B cell (primary cell): ENCODE measurements around the gene HS1BP3.

Experiments used
- EZH2 ChIP-seq: IDR thresholded peaks from 2 replicates; pipeline ENCODE4 v1.6.1; 2012; ENCODE audit warnings: borderline replicate concordance, low read depth, mild to moderate bottlenecking, moderate library complexity, low read length; ENCODE audit not compliant: insufficient read depth, poor library complexity, severe bottlenecking
- TF ChIP-seq, protein P1 (sequence below): fragments of 200-600 bp; IDR thresholded peaks from one replicate; pipeline ENCODE4 v1.8.0; 2022; ENCODE audit warnings: antibody characterized with exemption, mild to moderate bottlenecking

DNA sequence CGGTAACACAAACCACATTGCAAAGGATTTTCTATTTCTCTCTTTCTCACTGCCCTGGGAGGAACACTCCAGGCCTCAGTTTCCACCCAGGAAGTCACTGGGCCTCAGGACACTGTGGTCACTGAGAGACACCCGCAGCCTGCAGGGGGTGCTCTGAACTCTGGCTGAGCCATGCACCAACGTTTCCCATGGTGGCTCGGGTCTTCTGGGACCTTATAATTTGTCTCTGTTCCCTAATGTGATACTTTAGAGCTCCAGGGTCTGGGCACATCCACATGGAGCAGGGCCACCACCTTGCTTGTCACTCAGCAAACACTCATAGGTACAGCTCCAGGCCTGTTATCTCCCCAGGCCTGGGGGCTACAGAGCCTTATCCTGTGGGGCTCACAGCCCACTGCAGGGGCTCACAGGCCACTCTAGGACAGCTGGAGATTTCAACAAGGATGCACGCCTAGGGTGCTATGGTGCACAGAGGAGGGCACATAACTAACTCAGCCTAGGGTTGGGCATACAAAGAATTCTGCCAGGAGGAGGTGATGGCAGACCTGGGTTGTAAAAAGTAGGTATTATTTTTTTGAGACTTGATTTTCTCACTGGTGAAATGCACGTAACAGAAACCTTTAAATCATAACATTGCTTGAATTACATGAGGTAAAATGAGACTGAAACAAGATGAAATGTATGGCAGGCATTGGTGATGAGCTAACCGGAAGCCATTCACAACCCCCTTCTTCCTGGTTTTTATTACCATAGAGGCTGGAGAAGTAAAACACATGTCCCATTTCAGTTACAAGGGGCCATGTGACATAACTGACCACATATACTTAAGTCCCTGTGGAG, 3.0 kb upstream of the HS1BP3 start:
- TF ChIP-seq, protein P1, sequence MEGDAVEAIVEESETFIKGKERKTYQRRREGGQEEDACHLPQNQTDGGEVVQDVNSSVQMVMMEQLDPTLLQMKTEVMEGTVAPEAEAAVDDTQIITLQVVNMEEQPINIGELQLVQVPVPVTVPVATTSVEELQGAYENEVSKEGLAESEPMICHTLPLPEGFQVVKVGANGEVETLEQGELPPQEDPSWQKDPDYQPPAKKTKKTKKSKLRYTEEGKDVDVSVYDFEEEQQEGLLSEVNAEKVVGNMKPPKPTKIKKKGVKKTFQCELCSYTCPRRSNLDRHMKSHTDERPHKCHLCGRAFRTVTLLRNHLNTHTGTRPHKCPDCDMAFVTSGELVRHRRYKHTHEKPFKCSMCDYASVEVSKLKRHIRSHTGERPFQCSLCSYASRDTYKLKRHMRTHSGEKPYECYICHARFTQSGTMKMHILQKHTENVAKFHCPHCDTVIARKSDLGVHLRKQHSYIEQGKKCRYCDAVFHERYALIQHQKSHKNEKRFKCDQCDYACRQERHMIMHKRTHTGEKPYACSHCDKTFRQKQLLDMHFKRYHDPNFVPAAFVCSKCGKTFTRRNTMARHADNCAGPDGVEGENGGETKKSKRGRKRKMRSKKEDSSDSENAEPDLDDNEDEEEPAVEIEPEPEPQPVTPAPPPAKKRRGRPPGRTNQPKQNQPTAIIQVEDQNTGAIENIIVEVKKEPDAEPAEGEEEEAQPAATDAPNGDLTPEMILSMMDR: no peak
- TF ChIP-seq EZH2: no peak
